IPS-20b (cell line): ENCODE measurements around the gene NPR1.
"Not testable (repeated sequence)": the region's sequence is repeated elsewhere in the genome, so short reads cannot be mapped to it uniquely, and the experiment has no call there.

Source experiments
- H3K27ac ChIP-seq: one replicate; pipeline ENCODE4 v1.5.1; 2013; ENCODE audit warnings: low read length
- H3K27me3 ChIP-seq: 2 replicates; pipeline ENCODE4 v1.6.1; 2013; ENCODE audit warnings: mild to moderate bottlenecking, low read length, inconsistent platforms; ENCODE audit not compliant: insufficient read depth
- H3K36me3 ChIP-seq: 2 replicates; pipeline ENCODE4 v1.6.1; 2013; ENCODE audit warnings: low read depth, mild to moderate bottlenecking, inconsistent platforms, low read length, moderate library complexity; ENCODE audit not compliant: insufficient read depth
- H3K4me1 ChIP-seq: 2 replicates; pipeline ENCODE4 v1.6.1; 2013; ENCODE audit warnings: mild to moderate bottlenecking, control low read depth, inconsistent platforms, low read length, moderate library complexity; ENCODE audit not compliant: insufficient read depth
- H3K4me3 ChIP-seq: 2 replicates; pipeline ENCODE4 v1.5.1; 2013; ENCODE audit warnings: mild to moderate bottlenecking, low read length, inconsistent platforms
- H3K9ac ChIP-seq: 2 replicates; pipeline ENCODE4 v1.6.1; 2013; ENCODE audit warnings: low read depth, mild to moderate bottlenecking, inconsistent platforms, low read length, moderate library complexity
- H3K9me3 ChIP-seq: 2 replicates; pipeline ENCODE4 v1.6.1; 2013; ENCODE audit warnings: mild to moderate bottlenecking, low read depth, low read length, inconsistent platforms; ENCODE audit not compliant: insufficient read depth

Gene NPR1

GRCh38 chr1:153670257-153670858 is 8.1 kb upstream of the NPR1 start:
- H3K27me3 ChIP-seq, result no peaks in the 10 kb centered on the region
- peak overlapping the region; percentile 97 for H3K9ac ChIP-seq
- H3K27ac ChIP-seq, result peak overlapping the region; percentile 80
- peaks cover 48% of the 10 kb centered on the region for H3K36me3 ChIP-seq
- peak overlapping the region; percentile 81 for H3K4me3 ChIP-seq
- peaks cover 4% of the 10 kb centered on the region for H3K4me1 ChIP-seq
- H3K9me3 ChIP-seq, result no peaks in the 10 kb centered on the region

DNA sequence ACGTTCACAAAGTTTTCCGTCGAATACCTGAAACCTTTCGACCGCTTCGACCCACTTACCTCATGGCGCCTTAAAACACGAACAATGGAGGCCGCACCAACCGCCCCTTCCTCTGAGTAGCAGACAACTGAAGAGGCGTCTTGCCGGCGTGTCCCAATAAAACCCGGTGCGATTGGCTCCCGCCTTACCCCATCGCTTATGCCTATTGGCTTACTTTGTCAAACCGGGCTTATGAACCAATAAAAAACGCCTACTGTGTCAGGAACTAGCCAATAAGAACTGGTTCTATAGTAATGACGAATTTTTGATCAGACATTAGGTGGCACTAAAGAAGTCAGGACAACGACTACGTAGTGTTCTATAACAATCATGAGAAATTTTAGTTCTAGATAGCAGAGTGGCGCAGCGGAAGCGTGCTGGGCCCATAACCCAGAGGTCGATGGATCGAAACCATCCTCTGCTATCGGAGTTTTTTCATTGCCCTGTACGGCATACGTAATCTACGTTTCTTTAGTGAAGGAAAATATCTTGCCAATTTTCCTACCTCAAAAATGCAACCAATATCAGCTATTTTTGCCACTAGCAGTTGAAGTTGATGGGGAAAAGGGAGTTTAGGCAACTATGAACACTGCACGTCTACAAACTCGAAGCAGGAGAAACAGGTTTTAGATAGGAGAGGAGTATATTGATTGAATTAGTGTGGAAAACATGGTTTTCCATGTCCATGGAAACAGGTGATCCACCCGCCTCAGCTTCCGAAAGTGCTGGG is 7.4 kb upstream of the NPR1 start, which contains the start of gene ILF2:
Gene ILF2, minus strand, starts transcription at position 135 of the 769 bp plus-strand sequence. Its CDS starts 71 bp downstream, at position 64.
- H3K9ac ChIP-seq, result peak within 1 kb of the TSS; percentile 97
- no peaks in the 10 kb centered on the region for H3K9me3 ChIP-seq
- H3K4me1 ChIP-seq, result peaks cover 4% of the 10 kb centered on the region
- H3K27me3 ChIP-seq, result no peaks in the 10 kb centered on the region
- peak within 1 kb of the TSS; percentile 81 for H3K4me3 ChIP-seq
- peaks cover 41% of the 10 kb centered on the region for H3K36me3 ChIP-seq
- H3K27ac ChIP-seq, result peak within 1 kb of the TSS; percentile 80

- not testable (repeated sequence) for H3K4me1 ChIP-seq, H3K9me3 ChIP-seq, H3K27me3 ChIP-seq
- Histone ChIP-seq H3K9ac (peak overlapping the region; percentile 82), H3K4me3 (peak overlapping the region; percentile 74), H3K36me3 (peaks cover 33% of the 10 kb centered on the region), H3K27ac (peak overlapping the region; percentile 8)
Measured at GRCh38 chr1:153671628-153672353, 6.7 kb upstream of the NPR1 start.

- Histone ChIP-seq H3K4me3 (no peak overlapping the region), H3K9me3 (no peaks in the 10 kb centered on the region), H3K4me1 (peaks cover 4% of the 10 kb centered on the region), H3K27ac (no peak overlapping the region), H3K9ac (no peak overlapping the region), H3K36me3 (peaks cover 16% of the 10 kb centered on the region), H3K27me3 (peaks cover 11% of the 10 kb centered on the region)
Measured at GRCh38 chr1:153673511-153673910, 5.0 kb upstream of the NPR1 start.

GRCh38 chr1:153677718-153678518 is 570 bp upstream of the NPR1 start:
- Histone ChIP-seq H3K36me3 (peaks cover 7% of the 10 kb centered on the region; the same call in 1 of the 2 replicates), H3K4me1 (peaks cover 7% of the 10 kb centered on the region; the same call in 1 of the 2 replicates), H3K27me3 (peaks cover 45% of the 10 kb centered on the region), H3K27ac (no peak overlapping the region), H3K9me3 (no peaks in the 10 kb centered on the region), H3K4me3 (peak overlapping the region; percentile 68), H3K9ac (no peak overlapping the region)

- peaks cover 10% of the 10 kb centered on the region; the same call in 1 of the 2 replicates for H3K36me3 ChIP-seq
- H3K27ac ChIP-seq, result no peak overlapping the region
- peak overlapping the region; percentile 48; the same call in 1 of the 2 replicates for H3K9ac ChIP-seq
- peaks cover 45% of the 10 kb centered on the region for H3K27me3 ChIP-seq
- H3K9me3 ChIP-seq, result no peaks in the 10 kb centered on the region
- peaks cover 7% of the 10 kb centered on the region; the same call in 1 of the 2 replicates for H3K4me1 ChIP-seq
- H3K4me3 ChIP-seq, result peak overlapping the region; percentile 68
Measured at GRCh38 chr1:153679337-153680119, 1.0 kb downstream of the NPR1 start.

DNA sequence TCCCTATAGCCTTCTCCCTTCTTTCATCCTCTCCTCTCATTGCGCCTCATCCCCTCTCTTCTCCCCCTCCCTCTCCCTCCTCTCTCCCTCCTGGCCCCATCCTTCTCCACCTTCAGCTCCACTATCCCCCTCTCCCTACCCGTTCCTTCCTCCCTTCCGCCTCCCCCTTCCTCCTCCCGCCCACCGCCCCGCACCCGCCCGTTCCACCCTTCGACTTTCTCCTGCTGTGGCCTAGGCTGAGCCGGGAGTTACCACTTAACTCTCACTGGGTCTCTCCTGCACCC is 1.6 kb downstream of the NPR1 start:
- Histone ChIP-seq H3K27me3 (peaks cover 45% of the 10 kb centered on the region), H3K4me3 (peak overlapping the region; percentile 68), H3K36me3 (peaks cover 10% of the 10 kb centered on the region; the same call in 1 of the 2 replicates), H3K9ac (peak overlapping the region; percentile 48; the same call in 1 of the 2 replicates), H3K27ac (no peak overlapping the region), H3K9me3 (no peaks in the 10 kb centered on the region), H3K4me1 (peaks cover 7% of the 10 kb centered on the region; the same call in 1 of the 2 replicates)

DNA sequence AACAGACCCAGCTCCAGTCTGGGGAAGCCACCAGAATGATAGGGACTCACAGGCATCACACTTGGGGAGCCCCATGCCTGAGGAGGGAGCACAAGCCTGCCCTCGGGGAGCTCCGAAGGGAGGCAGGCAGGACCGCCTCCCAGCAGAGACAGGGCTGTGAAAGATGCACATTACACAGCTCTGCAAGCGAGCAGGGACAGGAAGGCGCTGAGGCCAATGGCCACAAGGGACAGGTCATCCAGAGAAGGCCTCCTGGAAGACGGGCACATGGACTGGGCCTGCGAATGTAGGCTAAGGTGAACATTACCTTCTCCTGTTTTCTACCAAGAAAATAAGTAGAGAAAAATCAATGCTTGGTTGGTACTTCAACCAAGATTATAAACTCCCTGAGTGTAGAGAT is 4.2 kb downstream of the NPR1 start:
- H3K9ac ChIP-seq, result no peak overlapping the region
- H3K36me3 ChIP-seq, result peaks cover 19% of the 10 kb centered on the region; the same call in 1 of the 2 replicates
- H3K9me3 ChIP-seq, result no peaks in the 10 kb centered on the region
- peaks cover 41% of the 10 kb centered on the region for H3K27me3 ChIP-seq
- H3K4me3 ChIP-seq, result no peak overlapping the region
- H3K4me1 ChIP-seq, result peaks cover 7% of the 10 kb centered on the region; the same call in 1 of the 2 replicates
- no peak overlapping the region for H3K27ac ChIP-seq

DNA sequence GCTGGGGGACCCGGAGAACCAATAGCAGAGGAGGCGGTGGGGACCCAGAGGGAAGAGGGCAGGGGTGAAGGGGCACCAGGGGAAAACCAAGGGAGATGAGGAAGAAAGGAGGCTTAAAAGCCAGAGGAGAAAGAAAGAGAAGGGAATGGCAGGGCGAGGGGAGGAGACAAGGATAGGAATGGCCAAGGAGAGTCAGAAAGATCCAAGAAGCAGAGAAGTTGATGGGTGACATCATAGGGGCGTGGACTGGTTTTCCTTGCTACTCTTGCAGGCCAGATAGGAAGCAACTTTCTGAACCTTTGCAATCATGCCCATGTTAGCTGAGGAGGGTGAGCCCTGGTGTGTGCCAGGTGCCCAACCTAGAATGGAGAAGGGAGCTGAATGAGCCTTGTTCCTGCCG is 5.4 kb downstream of the NPR1 start:
- H3K4me1 ChIP-seq, result peaks cover 7% of the 10 kb centered on the region; the same call in 1 of the 2 replicates
- peaks cover 30% of the 10 kb centered on the region for H3K27me3 ChIP-seq
- peaks cover 19% of the 10 kb centered on the region; the same call in 1 of the 2 replicates for H3K36me3 ChIP-seq
- no peaks in the 10 kb centered on the region for H3K9me3 ChIP-seq
- H3K9ac ChIP-seq, result no peak overlapping the region
- H3K27ac ChIP-seq, result no peak overlapping the region
- no peak overlapping the region for H3K4me3 ChIP-seq

DNA sequence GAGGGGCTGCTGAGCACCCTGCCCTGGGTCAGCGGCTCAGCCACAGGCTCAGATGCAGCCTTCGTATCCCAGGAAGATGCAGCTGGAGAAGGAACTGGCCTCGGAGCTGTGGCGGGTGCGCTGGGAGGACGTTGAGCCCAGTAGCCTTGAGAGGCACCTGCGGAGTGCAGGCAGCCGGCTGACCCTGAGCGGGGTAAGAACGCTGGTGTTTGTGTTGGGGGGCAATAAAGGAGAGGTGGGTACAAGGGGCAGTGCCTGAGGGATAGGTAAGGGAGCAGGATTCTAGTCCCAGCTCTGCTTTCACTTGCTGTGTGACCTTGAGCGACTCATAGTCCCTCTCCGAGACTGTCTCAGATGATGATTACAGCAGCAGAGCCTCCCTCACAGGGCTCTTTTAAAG is 6.4 kb downstream of the NPR1 start:
- Histone ChIP-seq H3K9ac (no peak overlapping the region), H3K36me3 (peaks cover 19% of the 10 kb centered on the region; the same call in 1 of the 2 replicates), H3K27me3 (peaks cover 19% of the 10 kb centered on the region), H3K4me1 (peaks cover 7% of the 10 kb centered on the region; the same call in 1 of the 2 replicates), H3K9me3 (no peaks in the 10 kb centered on the region), H3K27ac (no peak overlapping the region), H3K4me3 (no peak overlapping the region)
